ENCODE measurements around the gene KCNJ1.

Gene KCNJ1

GRCh38 chr11:128823753-128824152 is 43.3 kb downstream of the KCNJ1 start:
- H3K36me3 ChIP-seq (ENCODE audit: control insufficient read depth, insufficient read depth, low read length) = no peaks in the 10 kb centered on the region
- peaks cover 17% of the 10 kb centered on the region for H3K27me3 ChIP-seq (ENCODE audit: control insufficient read depth, insufficient read depth, low read length)
- H3K9ac ChIP-seq (ENCODE audit: low read depth, low read length) = no peak overlapping the region
- no peaks in the 10 kb centered on the region for H3K9me3 ChIP-seq (ENCODE audit: control insufficient read depth, insufficient read depth, low read length)
- H3K4me3 ChIP-seq (ENCODE audit: low read depth, low read length) = peak overlapping the region; percentile 43
- H3K4me1 ChIP-seq (ENCODE audit: control insufficient read depth, insufficient read depth, low read length) = peaks cover 2% of the 10 kb centered on the region

- H3K27me3 ChIP-seq (ENCODE audit: control insufficient read depth, insufficient read depth, low read length) = peaks cover 17% of the 10 kb centered on the region
- H3K9ac ChIP-seq (ENCODE audit: low read depth, low read length) = no peak overlapping the region
- H3K4me3 ChIP-seq (ENCODE audit: low read depth, low read length) = no peak overlapping the region
- H3K9me3 ChIP-seq (ENCODE audit: control insufficient read depth, insufficient read depth, low read length) = no peaks in the 10 kb centered on the region
- peaks cover 2% of the 10 kb centered on the region for H3K4me1 ChIP-seq (ENCODE audit: control insufficient read depth, insufficient read depth, low read length)
- H3K36me3 ChIP-seq (ENCODE audit: control insufficient read depth, insufficient read depth, low read length) = no peaks in the 10 kb centered on the region
Observed at GRCh38 chr11:128822130-128822529, 45.0 kb downstream of the KCNJ1 start.

GRCh38 chr11:128821556-128821955 is 45.5 kb downstream of the KCNJ1 start:
- Histone ChIP-seq H3K36me3 (ENCODE audit: control insufficient read depth, insufficient read depth, low read length) (no peaks in the 10 kb centered on the region), H3K9ac (ENCODE audit: low read depth, low read length) (no peak overlapping the region), H3K4me1 (ENCODE audit: control insufficient read depth, insufficient read depth, low read length) (peaks cover 2% of the 10 kb centered on the region), H3K4me3 (ENCODE audit: low read depth, low read length) (no peak overlapping the region), H3K27me3 (ENCODE audit: control insufficient read depth, insufficient read depth, low read length) (peaks cover 17% of the 10 kb centered on the region), H3K9me3 (ENCODE audit: control insufficient read depth, insufficient read depth, low read length) (no peaks in the 10 kb centered on the region)

GRCh38 chr11:128819198-128819597 is 47.9 kb downstream of the KCNJ1 start:
- Histone ChIP-seq H3K4me1 (ENCODE audit: control insufficient read depth, insufficient read depth, low read length) (peaks cover 8% of the 10 kb centered on the region), H3K36me3 (ENCODE audit: control insufficient read depth, insufficient read depth, low read length) (no peaks in the 10 kb centered on the region), H3K27me3 (ENCODE audit: control insufficient read depth, insufficient read depth, low read length) (peaks cover 13% of the 10 kb centered on the region), H3K9me3 (ENCODE audit: control insufficient read depth, insufficient read depth, low read length) (no peaks in the 10 kb centered on the region), H3K9ac (ENCODE audit: low read depth, low read length) (no peak overlapping the region), H3K4me3 (ENCODE audit: low read depth, low read length) (no peak overlapping the region)

- no peaks in the 10 kb centered on the region for H3K9me3 ChIP-seq (ENCODE audit: control insufficient read depth, insufficient read depth, low read length)
- no peaks in the 10 kb centered on the region for H3K36me3 ChIP-seq (ENCODE audit: control insufficient read depth, insufficient read depth, low read length)
- H3K4me1 ChIP-seq (ENCODE audit: control insufficient read depth, insufficient read depth, low read length) = peaks cover 8% of the 10 kb centered on the region
- H3K4me3 ChIP-seq (ENCODE audit: low read depth, low read length) = peak overlapping the region; percentile 59
- no peaks in the 10 kb centered on the region for H3K27me3 ChIP-seq (ENCODE audit: control insufficient read depth, insufficient read depth, low read length)
- H3K9ac ChIP-seq (ENCODE audit: low read depth, low read length) = no peak overlapping the region
Observed at GRCh38 chr11:128814856-128815705, 52.0 kb downstream of the KCNJ1 start.

GRCh38 chr11:128813729-128814128 is 53.4 kb downstream of the KCNJ1 start:
- Histone ChIP-seq H3K9ac (ENCODE audit: low read depth, low read length) (no peak overlapping the region), H3K4me3 (ENCODE audit: low read depth, low read length) (no peak overlapping the region), H3K4me1 (ENCODE audit: control insufficient read depth, insufficient read depth, low read length) (peaks cover 6% of the 10 kb centered on the region), H3K27me3 (ENCODE audit: control insufficient read depth, insufficient read depth, low read length) (no peaks in the 10 kb centered on the region), H3K9me3 (ENCODE audit: control insufficient read depth, insufficient read depth, low read length) (no peaks in the 10 kb centered on the region), H3K36me3 (ENCODE audit: control insufficient read depth, insufficient read depth, low read length) (no peaks in the 10 kb centered on the region)

- no peaks in the 10 kb centered on the region for H3K36me3 ChIP-seq (ENCODE audit: control insufficient read depth, insufficient read depth, low read length)
- no peaks in the 10 kb centered on the region for H3K27me3 ChIP-seq (ENCODE audit: control insufficient read depth, insufficient read depth, low read length)
- H3K4me3 ChIP-seq (ENCODE audit: low read depth, low read length) = no peak overlapping the region
- no peak overlapping the region for H3K9ac ChIP-seq (ENCODE audit: low read depth, low read length)
- H3K4me1 ChIP-seq (ENCODE audit: control insufficient read depth, insufficient read depth, low read length) = peaks cover 6% of the 10 kb centered on the region
- H3K9me3 ChIP-seq (ENCODE audit: control insufficient read depth, insufficient read depth, low read length) = no peaks in the 10 kb centered on the region
Observed at GRCh38 chr11:128810784-128811514, 56.1 kb downstream of the KCNJ1 start.

- Histone ChIP-seq H3K27me3 (ENCODE audit: control insufficient read depth, insufficient read depth, low read length) (no peaks in the 10 kb centered on the region), H3K4me3 (ENCODE audit: low read depth, low read length) (no peak overlapping the region), H3K9me3 (ENCODE audit: control insufficient read depth, insufficient read depth, low read length) (no peaks in the 10 kb centered on the region), H3K9ac (ENCODE audit: low read depth, low read length) (no peak overlapping the region), H3K4me1 (ENCODE audit: control insufficient read depth, insufficient read depth, low read length) (no peaks in the 10 kb centered on the region), H3K36me3 (ENCODE audit: control insufficient read depth, insufficient read depth, low read length) (no peaks in the 10 kb centered on the region)
Observed at GRCh38 chr11:128809128-128809527, 58.0 kb downstream of the KCNJ1 start.

GRCh38 chr11:128807909-128808308 is 59.2 kb downstream of the KCNJ1 start:
- H3K4me3 ChIP-seq (ENCODE audit: low read depth, low read length) = no peak overlapping the region
- no peaks in the 10 kb centered on the region for H3K9me3 ChIP-seq (ENCODE audit: control insufficient read depth, insufficient read depth, low read length)
- no peaks in the 10 kb centered on the region for H3K27me3 ChIP-seq (ENCODE audit: control insufficient read depth, insufficient read depth, low read length)
- no peaks in the 10 kb centered on the region for H3K4me1 ChIP-seq (ENCODE audit: control insufficient read depth, insufficient read depth, low read length)
- H3K9ac ChIP-seq (ENCODE audit: low read depth, low read length) = no peak overlapping the region
- no peaks in the 10 kb centered on the region for H3K36me3 ChIP-seq (ENCODE audit: control insufficient read depth, insufficient read depth, low read length)

- Histone ChIP-seq H3K36me3 (ENCODE audit: control insufficient read depth, insufficient read depth, low read length) (no peaks in the 10 kb centered on the region), H3K4me3 (ENCODE audit: low read depth, low read length) (no peak overlapping the region), H3K27me3 (ENCODE audit: control insufficient read depth, insufficient read depth, low read length) (no peaks in the 10 kb centered on the region), H3K4me1 (ENCODE audit: control insufficient read depth, insufficient read depth, low read length) (no peaks in the 10 kb centered on the region), H3K9ac (ENCODE audit: low read depth, low read length) (no peak overlapping the region), H3K9me3 (ENCODE audit: control insufficient read depth, insufficient read depth, low read length) (no peaks in the 10 kb centered on the region)
Observed at GRCh38 chr11:128806506-128807261, 60.4 kb downstream of the KCNJ1 start.

- no peak overlapping the region for H3K9ac ChIP-seq (ENCODE audit: low read depth, low read length)
- no peaks in the 10 kb centered on the region for H3K36me3 ChIP-seq (ENCODE audit: control insufficient read depth, insufficient read depth, low read length)
Observed at GRCh38 chr11:128804481-128804880, 62.6 kb downstream of the KCNJ1 start.

More at GRCh38 chr11:128804481-128804880, 62.6 kb downstream of the KCNJ1 start:
- no peaks in the 10 kb centered on the region for H3K4me1 ChIP-seq (ENCODE audit: control insufficient read depth, insufficient read depth, low read length)
- H3K9me3 ChIP-seq (ENCODE audit: control insufficient read depth, insufficient read depth, low read length) = no peaks in the 10 kb centered on the region
- no peaks in the 10 kb centered on the region for H3K27me3 ChIP-seq (ENCODE audit: control insufficient read depth, insufficient read depth, low read length)
- no peak overlapping the region for H3K4me3 ChIP-seq (ENCODE audit: low read depth, low read length)

Data from iPS-15b (cell line).